Mucosa of descending colon (tissue), 3 donors: Measurements from ENCODE around the gene CACYBP. TPM values are rescaled to one million over a fixed set of nuclear protein-coding genes. Genes with fewer than 3 reads are reported as not detected.

Experiments used
- ATAC-seq: fragments of 200-7000 bp; cut with Tn5 transposase; one replicate; pipeline ENCODE4 v1.9.1; 2020; ENCODE audit warnings: mild to moderate bottlenecking, moderate library complexity
- DNase-seq, 3 donors: peaks; one replicate each; pipeline ENCODE4 v3.0.0-alpha.2; 2020
- H3K36me3 ChIP-seq: fragments of 200-600 bp; one replicate; pipeline ENCODE4 v1.8.0; 2021; ENCODE audit warnings: low read depth, mild to moderate bottlenecking
- H3K4me1 ChIP-seq: fragments of 200-600 bp; one replicate; pipeline ENCODE4 v1.8.0; 2021; ENCODE audit warnings: low read depth, mild to moderate bottlenecking
- H3K4me3 ChIP-seq: fragments of 200-600 bp; one replicate; pipeline ENCODE4 v1.8.0; 2021; ENCODE audit warnings: mild to moderate bottlenecking
- H3K9me3 ChIP-seq: fragments of 200-600 bp; one replicate; pipeline ENCODE4 v1.8.0; 2021; ENCODE audit warnings: mild to moderate bottlenecking
- CTCF ChIP-seq: fragments of 200-600 bp; IDR thresholded peaks from one replicate; pipeline ENCODE4 v1.8.0; 2022; ENCODE audit warnings: antibody characterized with exemption, mild to moderate bottlenecking
- intact Hi-C, 2 donors: fragments of 100-400 bp; cut with DNase I in 1 of 2; cut with micrococcal nuclease in 1 of 2; formaldehyde crosslinking; loops; one replicate each; pipeline versions ENCODE4 v1.11.0 to v1.11.1; 2022; cut with DNase I, micrococcal nuclease
- total RNA-seq, 3 donors: library from RNA; stranded (reverse); fragmentation: NEBNext Ultra II Directional in 2 of 3; extraction: Animal tissue kit (Norgen Biotek cat#: 25700) in 2 of 3; gene quantifications; one replicate each; pipeline versions ENCODE4 v1.2.1 to v1.2.4, GENCODE V29; 2021 to 2023
- donor health status: DM: no; HTN: no; CAD: no; lungs with moderate emphysema.
- donor health status: DM: no; HTN: no; CAD: no.
- donor health status: DM: no; HTN: yes; CAD: no.

The CACYBP gene
- total RNA-seq, 3 donors from 2014 or later = 43.6 to 103 (median 67.9) TPM

GRCh38 chr1:175024773-175025172 is 25.0 kb downstream of the CACYBP start:
- TF ChIP-seq CTCF = no peak
- Histone ChIP-seq H3K9me3 (no peaks in the 10 kb centered on the region), H3K36me3 (no peaks in the 10 kb centered on the region), H3K4me3 (no peak overlapping the region), H3K4me1 (no peaks in the 10 kb centered on the region)
- DNase-seq = no peak
- ATAC-seq = no peak
- intact Hi-C loops = no loop called here

GRCh38 chr1:175033953-175034352 is 34.2 kb downstream of the CACYBP start:
- Histone ChIP-seq H3K9me3 (no peaks in the 10 kb centered on the region), H3K4me3 (no peak overlapping the region), H3K36me3 (no peaks in the 10 kb centered on the region), H3K4me1 (no peaks in the 10 kb centered on the region)
- DNase-seq = no peak
- intact Hi-C loops = loop anchor here (10.0 kb wide), 1 partner anchor 91 kb away; no protein-coding TSS in a partner anchor
- ATAC-seq = no peak
- no peak for TF ChIP-seq CTCF

GRCh38 chr1:175034775-175035174 is 35.0 kb downstream of the CACYBP start:
- TF ChIP-seq CTCF = no peak
- DNase-seq (no peak), ATAC-seq (no peak)
- no peak overlapping the region for H3K4me3 ChIP-seq
- no peaks in the 10 kb centered on the region for H3K9me3 ChIP-seq
- no peaks in the 10 kb centered on the region for H3K36me3 ChIP-seq
- intact Hi-C loops = loop anchor here (10.0 kb wide), 1 partner anchor 90 kb away; no protein-coding TSS in a partner anchor
- H3K4me1 ChIP-seq = no peaks in the 10 kb centered on the region

- no peak for ATAC-seq
- Histone ChIP-seq H3K4me3 (no peak overlapping the region), H3K4me1 (no peaks in the 10 kb centered on the region), H3K9me3 (no peaks in the 10 kb centered on the region), H3K36me3 (no peaks in the 10 kb centered on the region)
- no peak for TF ChIP-seq CTCF
- intact Hi-C loops = loop anchor here (10.0 kb wide), 1 partner anchor 89 kb away; no protein-coding TSS in a partner anchor
- DNase-seq = no peak
Measured at GRCh38 chr1:175035865-175036264, 36.1 kb downstream of the CACYBP start.

GRCh38 chr1:175036476-175036875 is 36.7 kb downstream of the CACYBP start:
- H3K36me3 ChIP-seq = no peaks in the 10 kb centered on the region
- no peak for TF ChIP-seq CTCF
- DNase-seq = no peak
- no peak for ATAC-seq
- no peaks in the 10 kb centered on the region for H3K4me1 ChIP-seq
- H3K9me3 ChIP-seq = no peaks in the 10 kb centered on the region
- intact Hi-C loops = loop anchor here (10.0 kb wide), 1 partner anchor 88 kb away; no protein-coding TSS in a partner anchor
- no peak overlapping the region for H3K4me3 ChIP-seq

GRCh38 chr1:175037416-175037815 is 37.7 kb downstream of the CACYBP start:
- DNase-seq = no peak
- H3K4me3 ChIP-seq = no peak overlapping the region
- TF ChIP-seq CTCF = no peak
- no peaks in the 10 kb centered on the region for H3K36me3 ChIP-seq
- H3K9me3 ChIP-seq = no peaks in the 10 kb centered on the region
- intact Hi-C loops = loop anchor here (10.0 kb wide), 1 partner anchor 87 kb away; no protein-coding TSS in a partner anchor
- H3K4me1 ChIP-seq = no peaks in the 10 kb centered on the region
- no peak for ATAC-seq
